ENCODE data around the gene GJC1. TPM values are rescaled to one million over a fixed set of nuclear protein-coding genes. Genes with fewer than 3 reads are reported as not detected.
"Not testable (repeated sequence)": the region's sequence is repeated elsewhere in the genome, so short reads cannot be mapped to it uniquely, and the experiment has no call there.

The GJC1 gene
- total RNA-seq, 1 experiment from 2014 or later = 5.2 TPM

- DNase-seq (ENCODE audit: extremely low read depth, low read depth) = no peak
Observed at GRCh38 chr17:44763170-44763569, 66.9 kb downstream of the GJC1 start.

GRCh38 chr17:44761932-44762810 lies 67.9 kb downstream of the GJC1 start:
- no peak for DNase-seq (ENCODE audit: extremely low read depth, low read depth)

- DNase-seq (ENCODE audit: extremely low read depth, low read depth) = no peak
Observed at GRCh38 chr17:44760474-44761308, 69.4 kb downstream of the GJC1 start.

GRCh38 chr17:44759916-44760243 lies 70.2 kb downstream of the GJC1 start:
- DNase-seq (ENCODE audit: extremely low read depth, low read depth) = no peak

GRCh38 chr17:44759086-44759915 lies 70.8 kb downstream of the GJC1 start:
- no peak for DNase-seq (ENCODE audit: extremely low read depth, low read depth)

GRCh38 chr17:44758414-44759085 lies 71.5 kb downstream of the GJC1 start, which contains the start of gene ADAM11:
ADAM11 (plus strand) TSS chr17:44758988; CDS start chr17:44759200, 212 bp downstream.
- no peak for DNase-seq (ENCODE audit: extremely low read depth, low read depth)

- no peak for DNase-seq (ENCODE audit: extremely low read depth, low read depth)
Observed at GRCh38 chr17:44757918-44758413, 72.1 kb downstream of the GJC1 start.

- DNase-seq (ENCODE audit: extremely low read depth, low read depth) = no peak
Observed at GRCh38 chr17:44757045-44757917, 72.8 kb downstream of the GJC1 start.

GRCh38 chr17:44755180-44755579 lies 74.9 kb downstream of the GJC1 start:
- DNase-seq (ENCODE audit: extremely low read depth, low read depth) = not testable (repeated sequence)

GRCh38 chr17:44754276-44754675 lies 75.8 kb downstream of the GJC1 start:
- DNase-seq (ENCODE audit: extremely low read depth, low read depth) = no peak

GRCh38 chr17:44752953-44753861 lies 76.9 kb downstream of the GJC1 start:
- DNase-seq (ENCODE audit: extremely low read depth, low read depth) = no peak

GRCh38 chr17:44751806-44752205 lies 78.3 kb downstream of the GJC1 start:
- no peak for DNase-seq (ENCODE audit: extremely low read depth, low read depth)

- DNase-seq (ENCODE audit: extremely low read depth, low read depth) = no peak
Observed at GRCh38 chr17:44751331-44751730, 78.8 kb downstream of the GJC1 start.

GRCh38 chr17:44749980-44750318 lies 80.1 kb downstream of the GJC1 start:
- no peak for DNase-seq (ENCODE audit: extremely low read depth, low read depth)

- DNase-seq (ENCODE audit: extremely low read depth, low read depth) = no peak
Observed at GRCh38 chr17:44749076-44749979, 80.8 kb downstream of the GJC1 start.
